GM21515 (cell line): ENCODE data around the gene TP73.

Source experiments
- ATAC-seq: cut with Tn5 transposase; IDR thresholded peaks from one replicate; pipeline ENCODE4 v1.9.1; 2021; ENCODE audit not compliant: unreplicated experiment

Gene TP73

DNA sequence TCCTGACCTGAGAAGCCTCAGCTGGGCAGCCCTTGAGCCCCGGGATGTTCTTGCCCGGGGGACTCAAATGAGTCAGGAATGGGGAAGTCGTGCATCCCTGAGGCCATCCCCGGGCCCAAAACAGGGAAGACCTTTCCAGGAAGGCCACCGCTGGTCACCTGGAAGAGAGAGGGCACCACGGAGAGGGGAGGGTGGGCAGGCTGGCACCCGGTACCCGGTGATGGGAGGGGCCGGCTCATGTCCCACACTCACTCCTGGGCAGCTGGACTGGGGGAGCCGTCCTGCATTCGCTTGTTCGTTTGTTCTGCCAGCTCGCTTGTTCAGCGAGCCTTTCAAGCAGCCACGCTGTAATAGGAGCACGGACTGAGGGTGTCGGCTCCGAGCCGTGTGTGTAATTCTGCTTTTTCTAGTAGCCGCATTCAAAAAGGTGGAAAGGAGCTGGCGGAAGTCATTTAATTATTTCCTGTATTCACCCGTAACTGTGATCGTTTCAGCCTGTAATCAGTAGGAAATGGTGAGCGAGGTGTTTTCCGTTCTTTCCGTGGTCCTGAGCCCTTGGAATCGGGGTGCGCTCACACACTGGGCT is 51.6 kb downstream of the TP73 start:
- no peak for ATAC-seq

DNA sequence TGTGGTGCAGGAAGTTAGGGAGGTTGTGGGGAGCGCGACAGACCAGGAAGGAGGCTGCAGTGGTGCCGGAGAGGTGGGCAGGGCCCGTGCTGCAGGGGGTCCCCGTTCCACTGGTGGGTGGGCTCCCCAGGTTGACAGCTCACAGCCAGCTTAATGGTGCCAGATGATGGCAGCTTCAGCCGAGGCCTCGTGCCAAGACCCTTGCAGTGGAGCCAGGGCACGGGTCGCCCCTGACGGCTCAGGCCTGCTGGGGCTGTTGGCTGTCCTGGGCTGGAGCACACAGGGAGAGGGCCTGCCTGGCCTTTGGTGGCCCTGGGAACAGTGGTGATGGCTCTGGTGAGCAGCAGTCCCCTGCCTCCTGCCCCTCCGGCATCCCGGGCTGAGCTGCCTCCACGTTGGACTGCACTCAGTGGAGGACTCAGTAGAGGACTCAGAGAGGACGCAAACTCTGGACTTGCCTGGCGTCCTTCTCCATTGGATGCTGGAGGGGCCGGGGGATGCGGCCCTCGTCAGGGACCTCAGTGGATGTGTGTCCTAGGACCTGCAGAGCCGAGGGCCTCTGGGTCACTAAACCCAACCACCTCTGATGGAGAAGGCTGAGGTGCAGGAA is 53.1 kb downstream of the TP73 start:
- ATAC-seq: no peak

DNA sequence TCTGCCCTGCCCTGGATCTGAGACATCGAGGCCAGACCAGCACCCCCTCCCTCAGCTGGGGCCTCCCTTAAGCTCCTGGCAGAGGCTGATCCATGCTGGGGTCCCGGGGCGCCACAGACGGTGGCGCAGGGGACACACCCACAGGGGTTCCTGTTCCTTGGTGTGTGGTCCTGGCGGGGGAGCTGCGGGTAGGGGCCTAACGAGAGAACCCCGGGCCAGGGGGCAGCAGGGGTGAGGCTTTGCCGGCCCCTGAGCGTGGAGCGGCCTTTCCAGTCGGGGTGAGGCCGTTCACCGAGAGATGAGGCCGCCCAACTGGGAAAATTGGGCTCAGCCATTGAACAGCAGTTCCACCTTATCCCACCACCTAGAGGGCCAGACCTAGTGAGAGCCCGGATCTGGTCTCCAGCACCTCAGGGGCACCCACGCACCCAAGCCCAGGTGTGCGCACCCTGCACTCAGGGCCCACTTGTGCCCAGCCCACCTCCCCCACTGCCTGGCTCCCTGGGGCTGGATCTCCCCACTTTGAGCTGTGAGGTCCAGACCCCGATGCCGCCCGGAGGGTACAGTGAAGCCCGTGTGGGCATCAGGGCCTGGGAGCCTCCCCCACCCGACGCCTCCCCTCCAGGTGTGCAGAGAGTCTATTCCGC is 54.5 kb downstream of the TP73 start:
- no peak for ATAC-seq

DNA sequence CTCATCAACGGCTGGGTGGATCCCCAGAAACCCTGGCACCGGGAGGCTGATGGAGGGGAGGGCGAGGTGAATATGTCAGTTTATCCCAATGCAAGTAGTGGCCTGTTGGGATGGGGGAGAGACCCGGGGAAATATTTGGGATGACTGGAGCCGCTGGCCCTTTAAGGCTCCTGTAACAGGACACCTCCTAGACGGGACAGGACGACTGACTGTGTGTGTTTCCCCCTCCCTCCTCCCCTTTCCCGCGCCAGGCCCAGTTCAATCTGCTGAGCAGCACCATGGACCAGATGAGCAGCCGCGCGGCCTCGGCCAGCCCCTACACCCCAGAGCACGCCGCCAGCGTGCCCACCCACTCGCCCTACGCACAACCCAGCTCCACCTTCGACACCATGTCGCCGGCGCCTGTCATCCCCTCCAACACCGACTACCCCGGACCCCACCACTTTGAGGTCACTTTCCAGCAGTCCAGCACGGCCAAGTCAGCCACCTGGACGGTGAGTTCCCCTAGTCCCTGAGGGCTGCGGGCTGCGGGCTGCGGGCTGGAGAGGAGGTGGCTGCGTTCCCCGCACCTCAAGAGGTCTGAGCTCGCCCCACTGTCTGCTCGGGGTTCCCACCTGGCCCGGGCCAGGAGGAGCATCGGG is 55.1 kb downstream of the TP73 start:
- ATAC-seq: no peak

DNA sequence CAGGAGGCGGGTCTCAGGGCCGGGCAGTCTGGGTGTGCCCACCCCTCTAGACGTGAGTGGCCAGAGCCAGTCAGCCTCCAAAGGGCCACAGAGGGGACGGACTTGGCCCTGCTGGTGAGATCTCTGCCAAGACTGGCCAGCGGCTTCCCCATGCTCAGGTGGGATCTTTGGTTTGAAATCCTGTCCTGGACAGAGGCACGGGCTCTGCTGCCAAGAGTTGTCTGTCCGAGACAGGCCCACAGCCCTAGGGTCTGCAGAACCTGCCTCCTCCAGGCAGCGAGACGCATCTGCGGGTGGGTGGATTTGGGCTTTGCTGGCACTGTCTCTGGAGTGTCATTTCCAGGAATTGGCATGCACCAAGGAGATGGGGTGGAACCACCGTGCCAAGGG is 55.6 kb downstream of the TP73 start:
- no peak for ATAC-seq

DNA sequence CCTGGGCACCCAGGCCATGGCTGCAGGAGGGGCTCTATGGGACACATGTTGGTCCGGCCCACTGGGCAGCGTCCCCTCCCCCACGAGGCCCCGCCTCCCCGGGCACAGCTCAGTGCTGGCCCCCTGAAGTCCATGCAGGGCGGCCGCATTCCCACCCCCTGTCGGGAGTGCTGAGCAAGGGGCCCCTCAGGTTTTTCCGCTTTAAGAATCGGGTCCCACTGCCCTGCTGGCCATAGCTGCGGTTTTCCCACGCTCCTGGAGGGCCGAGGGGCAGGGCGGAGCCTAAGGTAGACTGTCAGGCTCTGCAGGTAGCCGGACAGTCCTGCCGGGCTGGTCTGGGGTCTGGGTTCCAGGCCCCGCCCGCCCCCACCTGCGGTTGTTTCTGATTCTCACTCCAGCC is 56.5 kb downstream of the TP73 start:
- ATAC-seq: no peak

DNA sequence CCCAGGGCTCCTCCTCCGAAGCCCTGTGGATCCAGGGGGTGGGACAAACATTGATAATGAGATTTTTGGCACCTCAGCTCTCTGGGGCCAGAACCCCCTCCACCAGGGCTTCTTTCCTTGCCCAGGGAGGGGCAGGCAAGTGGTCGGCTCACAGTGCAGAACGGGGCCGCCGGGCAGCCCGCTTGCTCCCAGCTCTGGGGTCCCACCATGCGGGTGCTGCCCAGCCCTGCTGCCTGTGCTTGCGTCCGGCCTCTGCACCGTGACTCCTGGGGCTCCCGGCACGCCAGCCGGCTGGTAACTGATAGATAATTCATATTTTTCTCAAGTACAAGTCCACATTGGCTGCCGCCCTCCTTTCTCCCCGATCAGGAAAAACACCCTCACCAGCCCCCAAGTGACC is 57.9 kb downstream of the TP73 start:
- no peak for ATAC-seq

DNA sequence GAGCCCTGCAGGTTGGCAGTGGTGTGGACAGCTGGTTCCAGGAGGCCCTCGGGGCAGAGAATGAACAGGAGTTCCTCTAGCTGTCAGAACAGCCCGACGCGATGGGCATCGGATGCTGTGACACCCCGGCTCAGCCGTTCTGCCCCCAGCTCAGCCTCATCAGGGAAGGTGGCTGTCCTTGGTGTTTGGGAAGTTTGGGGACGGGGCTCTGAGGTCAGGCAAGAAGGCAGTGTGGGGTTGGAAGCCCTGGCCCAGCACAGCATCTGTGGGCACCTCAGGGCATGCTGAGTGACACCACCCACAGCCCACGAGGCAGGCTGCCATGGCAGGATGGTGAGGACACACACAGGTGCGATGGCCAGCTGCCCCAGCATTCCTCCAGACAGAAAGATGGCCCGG is 59.1 kb downstream of the TP73 start:
- no peak for ATAC-seq

DNA sequence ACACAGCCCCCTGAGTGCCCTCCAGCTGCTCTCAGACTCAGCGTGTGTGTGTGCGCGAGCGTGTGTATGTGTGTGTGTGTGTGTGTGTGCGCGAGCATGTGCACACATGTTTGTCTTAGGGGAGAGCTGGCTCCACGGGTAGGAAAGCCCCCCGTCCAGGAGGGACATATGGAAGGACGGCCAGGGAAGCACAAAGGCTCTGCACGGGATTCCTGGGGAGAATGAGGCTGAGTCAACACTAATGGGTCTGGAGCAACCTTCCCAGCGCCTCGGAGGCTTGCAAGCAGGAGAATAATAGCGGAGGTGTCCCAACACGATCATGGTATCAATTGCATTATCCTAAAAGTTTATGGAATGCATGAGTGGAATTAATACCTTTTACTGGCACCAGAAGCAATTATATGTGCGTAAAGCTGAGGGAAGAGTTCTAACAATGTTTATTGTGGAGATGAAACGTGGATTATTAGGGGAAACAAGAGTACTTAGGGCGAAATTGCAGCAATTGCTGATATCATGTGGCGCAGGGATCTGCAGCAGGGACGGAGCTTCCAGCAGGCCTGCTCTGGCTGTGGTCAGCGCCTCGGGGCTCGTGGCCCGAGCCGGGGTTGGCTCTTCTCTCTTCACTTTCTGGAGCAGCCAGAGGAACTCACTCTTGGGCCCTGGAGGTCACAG is 59.6 kb downstream of the TP73 start:
- ATAC-seq: no peak

DNA sequence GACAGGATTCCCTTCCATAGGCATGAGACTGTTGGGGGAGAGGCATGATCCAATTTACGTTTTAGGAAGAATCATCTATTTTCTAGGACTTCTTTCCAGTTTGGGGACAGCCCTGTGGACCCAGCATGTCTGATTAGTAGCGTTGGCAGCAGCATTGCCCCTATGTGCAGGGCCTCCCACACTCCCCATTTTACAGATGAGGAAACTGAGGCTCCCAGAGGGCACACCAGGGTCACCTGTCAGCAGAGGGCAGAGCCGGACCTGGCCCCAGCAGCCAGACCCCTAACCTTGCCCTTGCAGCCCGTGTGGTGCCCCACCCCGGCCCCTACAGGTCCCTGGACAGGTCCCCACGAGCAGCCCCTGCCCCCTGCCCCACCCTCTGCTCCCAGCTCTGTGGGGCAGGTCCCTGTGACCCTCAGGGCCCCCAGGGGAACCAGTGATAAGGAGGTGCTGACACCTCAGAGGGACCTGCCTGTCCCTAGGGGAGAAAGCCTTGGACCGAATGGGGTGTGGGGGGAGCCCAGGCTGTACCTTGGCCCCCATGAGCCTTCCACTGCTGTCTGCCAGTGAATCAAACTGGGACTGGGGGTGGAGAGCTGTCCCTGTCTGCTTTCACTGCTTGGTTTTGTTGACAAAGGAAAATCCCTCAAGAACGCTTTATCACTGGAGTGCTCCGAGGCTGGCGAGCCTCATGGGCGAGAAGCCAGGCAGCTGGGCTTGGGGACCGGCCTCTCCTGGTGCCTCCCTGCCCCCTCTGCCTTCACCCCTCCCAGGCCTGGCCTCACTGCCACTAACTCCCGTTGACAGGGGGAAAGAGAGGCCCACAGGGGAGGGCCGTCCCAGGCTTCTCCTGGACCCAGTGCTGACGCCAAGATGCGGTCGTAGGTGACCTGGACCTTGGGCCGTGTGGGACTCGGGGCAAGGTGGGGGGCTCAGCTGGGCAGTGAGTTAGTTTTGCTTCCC is 60.5 kb downstream of the TP73 start:
- ATAC-seq: no peak

DNA sequence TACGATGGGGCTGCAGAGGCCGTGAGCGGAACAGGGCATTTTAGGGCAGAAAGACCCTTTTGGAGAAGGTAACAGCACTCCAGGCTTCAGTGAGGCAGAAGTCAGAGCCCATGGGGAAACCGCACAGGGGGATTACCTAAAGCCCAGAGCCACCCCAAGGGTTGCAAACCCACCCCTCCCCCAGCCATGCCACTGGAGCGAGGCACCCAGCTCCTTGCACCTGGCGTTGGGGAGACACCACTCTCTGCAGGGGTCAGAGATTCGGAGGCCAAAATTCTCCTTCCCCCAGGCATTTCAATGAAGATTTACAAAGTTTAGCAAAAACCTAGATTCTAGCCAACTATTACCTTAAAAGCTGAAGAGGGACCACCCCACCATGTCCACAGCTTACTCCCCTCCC is 61.5 kb downstream of the TP73 start:
- no peak for ATAC-seq

DNA sequence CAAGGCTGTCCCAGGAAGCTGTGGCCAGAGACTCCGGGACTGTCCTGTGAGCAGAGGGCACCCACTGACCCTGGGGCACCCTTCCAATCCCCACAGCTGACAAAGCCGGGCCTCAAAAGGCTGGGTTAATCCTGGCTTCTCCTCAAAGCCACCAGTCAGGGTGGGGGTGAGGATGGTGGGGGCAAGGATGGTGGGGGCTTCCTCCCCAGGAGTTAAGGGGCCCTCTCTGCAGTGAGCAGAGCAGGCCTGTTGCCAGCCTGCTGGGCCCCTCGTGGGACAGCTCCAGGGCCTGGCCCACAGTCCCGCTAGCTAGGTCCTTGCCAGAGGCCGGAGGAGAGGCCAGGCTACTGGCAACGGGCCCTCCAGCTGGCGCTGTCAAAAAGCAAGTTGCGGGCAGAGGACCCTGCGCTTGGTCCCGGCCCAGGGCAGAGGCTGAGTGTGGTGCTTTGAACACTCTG is 62.0 kb downstream of the TP73 start:
- ATAC-seq: no peak

DNA sequence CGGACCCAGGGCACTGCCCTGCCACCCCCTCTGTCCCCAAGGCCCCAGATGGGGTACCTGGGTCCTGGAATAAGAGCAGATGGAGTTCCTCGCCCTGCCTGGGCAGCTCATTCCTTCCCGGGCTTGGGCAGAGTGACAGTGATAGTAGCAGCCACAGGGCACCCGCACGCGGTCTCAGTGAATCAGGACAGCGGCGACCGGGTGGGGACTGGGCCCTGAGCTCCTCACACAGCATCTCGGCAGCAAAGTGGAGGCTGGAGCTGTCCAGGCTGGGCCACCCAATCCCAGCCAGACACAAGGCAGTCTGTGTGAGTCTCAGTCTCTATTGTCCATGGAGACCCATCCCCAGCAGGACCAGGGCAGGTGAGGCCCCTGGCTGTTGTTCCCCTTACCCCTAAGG is 62.5 kb downstream of the TP73 start:
- no peak for ATAC-seq

DNA sequence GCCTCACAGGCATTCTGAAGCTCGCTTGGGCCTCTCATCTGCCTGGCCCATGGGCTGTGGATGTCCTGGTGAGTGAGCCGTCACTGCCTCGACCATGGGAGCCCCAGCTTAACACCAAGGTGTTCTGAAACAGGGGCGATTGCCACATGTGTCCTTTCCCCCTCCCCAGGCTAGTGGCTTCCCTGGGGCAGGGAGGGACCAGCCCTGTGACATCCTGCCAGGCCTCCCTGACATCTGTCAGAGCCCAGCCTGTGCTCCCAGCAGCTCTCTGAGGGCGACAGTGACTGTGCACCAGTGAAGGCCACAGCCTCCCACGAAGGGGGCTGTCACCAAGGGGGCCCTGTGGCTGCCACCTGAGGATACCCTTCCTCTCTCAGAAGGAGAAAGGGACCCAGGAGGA is 64.0 kb downstream of the TP73 start:
- ATAC-seq: no peak

DNA sequence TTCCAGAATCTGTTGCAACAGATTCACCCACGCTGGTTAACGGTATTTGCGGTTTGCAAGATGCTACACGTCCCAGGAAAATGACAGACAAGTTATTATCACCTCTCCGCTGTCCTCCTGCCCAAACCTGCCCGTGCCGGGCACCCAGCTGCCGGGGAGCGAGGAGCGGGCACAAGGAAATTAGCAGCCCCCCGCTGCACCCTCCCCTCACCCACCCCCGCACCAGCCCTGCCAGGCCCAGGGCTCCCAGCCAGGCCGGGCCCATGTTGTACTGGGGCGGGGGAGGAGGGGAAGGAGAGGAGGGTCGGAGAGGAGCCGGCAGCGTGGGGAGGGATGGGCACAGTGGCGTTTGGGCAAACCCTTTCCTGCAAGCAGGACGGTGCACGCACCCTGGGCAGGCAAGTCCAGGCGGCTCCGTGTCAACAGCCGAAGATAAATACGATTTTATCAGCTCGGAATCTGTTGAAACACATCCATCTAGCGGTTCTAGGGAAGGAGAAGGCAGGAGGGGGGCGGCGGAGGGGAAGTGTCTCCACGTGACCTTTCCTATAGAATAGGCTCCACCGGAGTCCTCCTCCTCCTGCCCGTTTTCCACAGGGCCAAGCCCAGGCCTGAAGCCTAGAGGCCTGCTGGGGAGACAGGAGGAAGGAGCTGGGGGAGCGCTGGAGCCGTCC is 64.9 kb downstream of the TP73 start:
- no peak for ATAC-seq

DNA sequence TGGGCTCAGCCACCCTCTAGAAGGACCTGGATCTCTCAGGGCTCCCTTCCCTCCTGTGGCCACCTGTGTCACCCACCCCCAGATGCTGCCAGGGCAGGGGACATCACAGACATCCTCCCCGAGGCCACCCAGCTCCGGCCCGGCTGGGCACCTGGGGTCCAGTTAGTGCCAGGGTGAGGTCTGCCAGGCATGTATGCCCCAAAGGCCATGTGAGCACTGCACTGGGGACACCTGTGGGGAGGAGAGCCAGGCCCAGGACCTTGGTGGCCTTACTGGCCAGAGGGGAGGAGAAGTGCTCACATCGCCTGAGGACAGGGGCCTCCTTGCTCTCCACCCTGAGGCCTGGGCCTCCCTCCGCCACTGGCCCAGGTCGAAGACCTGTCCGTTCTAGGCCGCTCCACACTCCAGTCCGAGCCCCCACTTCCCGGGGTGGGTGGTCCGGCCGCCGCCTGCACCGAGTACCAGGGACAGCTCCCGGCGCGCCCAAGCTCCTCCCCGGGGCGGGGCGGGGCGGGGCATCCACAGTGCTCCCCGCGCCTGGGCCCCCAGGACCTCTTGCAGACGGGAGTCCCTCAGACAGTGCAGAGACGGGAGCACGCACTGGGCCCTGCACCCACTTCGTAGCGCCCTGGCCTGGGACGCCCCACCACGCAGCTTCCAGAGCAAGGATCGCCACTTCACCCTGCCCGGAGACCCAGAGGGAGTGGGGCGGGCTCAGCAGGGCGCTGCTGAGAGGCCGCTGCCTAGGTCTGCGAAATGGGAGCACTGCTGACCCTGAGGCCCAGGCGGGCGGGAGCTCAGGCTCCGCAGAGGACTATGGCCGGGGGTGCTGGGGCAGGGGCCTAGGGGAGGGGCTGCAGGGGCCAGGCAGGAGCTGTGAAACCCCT is 65.6 kb downstream of the TP73 start:
- ATAC-seq: no peak

DNA sequence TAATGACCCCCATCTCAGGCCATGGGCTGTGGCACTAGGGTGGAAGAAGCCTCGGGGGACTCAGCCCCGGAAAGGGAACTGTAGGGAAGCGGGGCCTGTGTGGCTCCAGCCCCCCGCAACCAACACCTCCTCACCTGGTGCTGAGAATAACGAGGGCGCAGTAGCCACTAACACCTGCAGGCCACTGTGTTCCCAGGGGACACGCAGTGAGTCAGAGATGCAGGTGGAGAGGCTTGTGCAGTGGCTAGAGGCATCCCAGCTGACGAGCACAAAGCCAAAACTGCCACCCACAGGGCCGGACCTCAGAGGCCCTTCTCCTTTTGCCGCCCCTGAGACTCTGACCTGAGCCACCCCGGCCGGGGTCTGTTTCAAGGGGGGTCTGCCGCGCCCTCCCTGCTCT is 66.4 kb downstream of the TP73 start:
- ATAC-seq: no peak

DNA sequence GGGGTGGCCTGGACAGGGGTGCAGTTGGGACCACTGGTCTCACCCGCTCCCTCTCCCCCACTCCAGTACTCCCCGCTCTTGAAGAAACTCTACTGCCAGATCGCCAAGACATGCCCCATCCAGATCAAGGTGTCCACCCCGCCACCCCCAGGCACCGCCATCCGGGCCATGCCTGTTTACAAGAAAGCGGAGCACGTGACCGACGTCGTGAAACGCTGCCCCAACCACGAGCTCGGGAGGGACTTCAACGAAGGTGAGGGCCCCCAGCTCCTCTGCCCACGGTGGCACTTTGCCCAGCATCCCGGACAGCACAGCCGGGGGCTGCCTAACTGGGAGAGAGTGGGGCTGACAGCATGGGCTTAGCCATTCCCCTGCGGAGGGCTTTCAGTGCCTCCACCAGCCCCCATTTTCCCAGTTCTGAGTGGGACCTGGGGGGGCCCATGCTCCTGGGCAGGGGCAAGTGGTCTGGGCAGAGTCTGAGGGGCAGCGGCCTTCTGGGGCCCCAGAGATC is 69.7 kb downstream of the TP73 start:
- ATAC-seq: no peak

DNA sequence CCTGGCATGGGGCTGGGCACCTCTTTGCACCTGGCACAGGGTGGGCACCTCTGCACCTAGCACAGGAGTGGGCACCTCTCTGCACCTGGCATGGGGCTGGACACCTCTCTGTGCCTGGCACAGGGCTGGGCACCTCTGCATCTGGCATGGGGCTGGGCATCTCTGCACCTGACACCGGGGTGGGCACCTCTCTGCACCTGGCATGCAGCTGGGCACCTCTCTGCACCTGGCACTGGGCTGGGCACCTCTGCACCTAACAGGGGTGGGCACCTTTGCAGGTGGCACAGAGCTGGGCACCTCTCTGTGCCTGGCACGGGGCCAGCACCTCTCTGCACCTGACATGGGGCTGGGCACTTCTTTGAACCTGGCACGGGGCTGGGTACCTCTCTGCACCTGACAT is 70.5 kb downstream of the TP73 start:
- ATAC-seq: no peak
